ENCODE measurements around the gene ZFTA. TPM values are rescaled to one million over a fixed set of nuclear protein-coding genes. Genes with fewer than 3 reads are reported as not detected.

ZFTA gene
- total RNA-seq, 1 donor, result 13.2 TPM

DNA sequence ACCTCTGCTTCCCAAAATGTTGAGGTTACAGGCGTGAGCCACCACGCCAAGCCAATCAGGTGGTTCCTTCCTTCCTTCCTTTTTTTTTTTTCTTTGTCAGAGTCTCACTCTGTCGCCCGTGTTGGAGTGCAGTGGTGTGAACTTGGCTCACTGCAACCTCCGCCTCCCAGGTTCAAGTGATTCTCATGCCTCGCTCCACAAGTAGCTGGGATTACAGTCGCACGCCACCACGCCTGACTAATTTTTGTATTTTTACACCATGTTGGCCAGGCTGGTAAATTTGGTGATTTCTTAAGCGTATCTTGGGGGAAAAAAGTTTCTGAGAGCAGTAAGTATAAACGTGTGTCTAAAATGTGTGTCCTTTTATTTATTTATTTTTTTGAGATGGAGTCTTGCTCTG is 26.5 kb upstream of the ZFTA start:
- TF ChIP-seq CTCF (IDR thresholded peaks at IDR 0.05; ENCODE audit: insufficient read depth, low read length), result no peak
- DNase-seq (ENCODE audit: low read depth), result no peak
- H3K4me3 ChIP-seq (ENCODE audit: low read depth, low read length), result no peak overlapping the region

- no peak for DNase-seq (ENCODE audit: low read depth)
- TF ChIP-seq CTCF (IDR thresholded peaks at IDR 0.05; ENCODE audit: insufficient read depth, low read length), result no peak
- H3K4me3 ChIP-seq (ENCODE audit: low read depth, low read length), result no peak overlapping the region
Measured at GRCh38 chr11:63793161-63793560, 24.6 kb upstream of the ZFTA start.

DNA sequence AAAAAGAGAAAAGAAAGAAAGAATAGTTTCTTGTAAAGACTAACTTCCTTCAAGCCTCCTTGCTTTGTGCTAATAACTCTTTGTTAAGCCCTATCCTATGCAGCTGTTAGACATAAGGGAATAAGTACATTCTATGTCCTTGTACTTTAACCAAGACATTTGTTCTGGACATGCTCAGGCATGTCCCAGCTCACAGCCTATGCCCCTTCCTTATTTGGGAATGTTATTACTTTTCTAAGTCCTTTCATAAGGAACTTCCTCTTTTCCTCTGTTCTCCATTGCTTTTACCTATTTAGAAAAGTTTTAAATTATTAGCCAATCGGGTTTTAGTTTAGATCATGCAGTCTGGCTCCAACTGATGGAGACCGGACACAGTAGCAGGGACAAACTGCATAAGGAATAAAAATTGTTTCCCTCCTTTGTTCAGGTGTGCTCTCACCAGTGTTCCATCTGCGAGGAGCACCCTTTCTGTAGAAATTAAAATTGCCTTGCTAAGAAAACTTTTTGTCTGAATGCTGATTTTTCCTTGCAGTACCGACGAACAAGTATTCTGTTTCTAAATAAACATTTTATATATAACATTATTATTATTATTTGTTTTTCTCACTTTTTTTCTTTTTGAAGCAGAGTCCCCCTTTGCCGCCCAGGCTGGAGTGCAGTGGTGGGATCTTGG is 23.1 kb upstream of the ZFTA start:
- DNase-seq (ENCODE audit: low read depth), result no peak
- TF ChIP-seq CTCF (IDR thresholded peaks at IDR 0.05; ENCODE audit: insufficient read depth, low read length), result no peak
- H3K4me3 ChIP-seq (ENCODE audit: low read depth, low read length), result no peak overlapping the region

DNA sequence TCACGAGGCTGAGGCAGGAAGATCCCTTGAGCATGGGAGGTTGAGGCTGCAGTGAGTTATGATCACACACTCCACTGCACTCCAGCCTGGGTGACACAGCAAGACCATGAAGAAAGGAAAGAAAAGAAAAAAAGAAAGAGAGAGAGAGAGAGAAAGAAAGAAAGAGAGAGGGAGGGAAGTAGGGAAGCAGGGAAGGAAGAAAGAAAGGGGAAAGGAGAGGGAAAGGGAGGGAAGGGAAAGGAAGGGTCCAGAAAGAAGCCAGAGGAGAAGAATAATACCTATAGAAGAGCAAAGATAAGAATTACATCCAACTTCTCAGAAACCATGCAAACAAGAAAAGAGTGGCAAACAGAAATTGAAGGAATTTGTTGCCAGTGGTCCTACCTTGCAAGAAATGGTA is 17.2 kb upstream of the ZFTA start:
- H3K4me3 ChIP-seq (ENCODE audit: low read depth, low read length), result no peak overlapping the region
- no peak for TF ChIP-seq CTCF (IDR thresholded peaks at IDR 0.05; ENCODE audit: insufficient read depth, low read length)
- DNase-seq (ENCODE audit: low read depth), result no peak

GRCh38 chr11:63783925-63784592 is 15.5 kb upstream of the ZFTA start:
- no peak overlapping the region for H3K4me3 ChIP-seq (ENCODE audit: low read depth, low read length)
- TF ChIP-seq CTCF (IDR thresholded peaks at IDR 0.05; ENCODE audit: insufficient read depth, low read length), result no peak
- DNase-seq (ENCODE audit: low read depth), result no peak

- no peak overlapping the region for H3K4me3 ChIP-seq (ENCODE audit: low read depth, low read length)
- DNase-seq (ENCODE audit: low read depth), result no peak
- TF ChIP-seq CTCF (IDR thresholded peaks at IDR 0.05; ENCODE audit: insufficient read depth, low read length), result no peak
Measured at GRCh38 chr11:63782749-63783148, 14.2 kb upstream of the ZFTA start.
